Raji (cell line): ENCODE data around the gene TMEM144.

Experiments used
- POLR2A ChIP-seq: IDR thresholded peaks from 2 replicates; pipeline ENCODE4 v1.6.1; 2011; ENCODE audit warnings: low read depth, low read length, control low read depth; ENCODE audit not compliant: insufficient read depth

Gene TMEM144

DNA sequence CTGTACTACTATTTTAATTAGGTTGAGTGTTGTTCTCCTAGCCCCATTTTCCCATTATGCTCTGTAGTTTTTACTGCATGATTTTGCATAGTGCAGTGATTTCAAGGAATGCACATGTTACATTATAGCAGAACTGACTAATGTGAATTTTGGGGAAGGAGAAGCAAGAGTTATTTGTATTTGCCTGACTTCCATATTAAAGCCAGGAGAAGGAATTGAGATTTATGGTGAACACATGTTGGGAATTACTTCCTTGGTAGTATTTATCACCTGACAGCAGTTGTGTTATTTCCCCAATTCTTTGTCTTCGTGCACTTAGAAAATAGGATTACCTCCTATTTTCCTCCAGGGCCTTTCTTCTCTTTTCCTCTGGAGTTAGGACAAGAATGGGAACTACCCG is 3.2 kb downstream of the TMEM144 start:
- TF ChIP-seq POLR2A: no peak

DNA sequence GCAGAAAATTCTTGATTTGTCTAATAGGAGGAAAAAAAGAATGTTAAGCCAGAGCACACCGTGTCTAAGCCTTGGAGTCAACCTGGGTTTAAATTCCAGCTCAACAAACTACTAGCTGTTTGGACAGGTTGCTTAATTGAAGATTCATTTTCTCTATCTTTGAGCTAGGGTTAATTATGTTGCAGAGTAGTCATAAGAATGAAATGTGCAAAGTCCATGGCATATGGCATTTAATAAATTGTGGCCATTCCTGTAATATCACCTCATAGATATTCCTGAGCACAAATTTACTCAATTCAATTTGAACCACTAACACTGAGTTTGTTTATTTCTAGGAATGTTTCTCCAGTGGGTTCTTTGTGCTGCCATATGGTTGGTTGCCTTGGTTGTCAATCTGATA is 4.6 kb downstream of the TMEM144 start:
- TF ChIP-seq POLR2A: no peak

DNA sequence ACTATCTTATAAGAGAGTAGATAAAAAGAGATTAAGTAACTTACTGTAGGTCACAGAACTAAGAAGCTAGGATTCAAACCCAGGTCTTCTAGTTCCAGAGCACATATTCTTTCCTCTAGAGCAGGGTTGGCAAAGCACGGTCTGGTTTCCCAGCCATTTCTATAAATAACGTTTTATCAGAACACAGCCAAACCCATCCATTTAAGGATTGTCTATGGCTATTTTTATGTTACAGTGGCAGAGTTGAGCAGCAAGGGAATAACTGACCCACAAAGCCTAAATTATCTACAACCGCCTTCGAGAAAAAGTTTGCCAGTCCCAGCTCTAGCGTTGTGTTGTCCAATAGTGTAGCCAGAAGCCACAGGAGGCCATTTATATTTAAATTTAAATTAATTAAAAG is 7.5 kb downstream of the TMEM144 start:
- TF ChIP-seq POLR2A: no peak

DNA sequence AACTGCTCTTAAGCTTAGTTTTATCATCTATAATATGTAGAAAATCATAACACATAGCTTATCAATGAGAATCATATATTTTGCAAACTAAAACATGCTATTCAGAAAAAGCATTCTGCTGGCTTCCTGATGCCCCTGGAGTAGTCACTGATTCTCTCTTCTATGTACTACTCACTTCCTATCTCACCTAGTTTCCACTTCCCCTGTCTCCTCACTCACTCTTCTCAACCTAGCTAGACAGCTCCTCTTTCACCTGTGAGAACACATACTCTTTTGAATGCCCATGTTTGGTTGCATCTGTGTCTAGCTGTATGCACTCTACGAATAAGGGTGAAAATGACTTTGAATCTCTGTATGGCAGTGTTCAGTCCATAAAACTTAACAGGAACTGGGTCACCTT is 9.3 kb downstream of the TMEM144 start:
- TF ChIP-seq POLR2A: no peak

DNA sequence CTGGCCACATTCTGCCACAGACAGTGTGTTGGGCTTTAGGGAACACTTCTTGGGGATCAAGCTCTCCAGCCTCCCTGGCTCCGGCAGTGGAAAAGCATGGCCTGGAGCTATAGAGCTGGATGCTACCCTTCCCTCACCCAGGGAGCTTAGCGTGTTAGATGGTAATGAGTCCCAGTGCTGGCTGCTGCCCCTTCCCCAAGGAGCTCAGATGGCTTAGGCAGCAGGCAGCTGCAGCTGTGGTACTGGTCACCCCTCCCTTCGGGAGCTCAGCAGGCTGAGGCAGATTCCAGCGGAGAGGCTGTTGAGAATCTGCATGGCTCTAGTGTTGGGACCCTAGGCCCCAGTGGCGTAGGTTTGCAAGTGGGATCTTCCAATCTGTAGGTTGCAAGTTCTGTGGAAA is 19.5 kb downstream of the TMEM144 start:
- no peak for TF ChIP-seq POLR2A

DNA sequence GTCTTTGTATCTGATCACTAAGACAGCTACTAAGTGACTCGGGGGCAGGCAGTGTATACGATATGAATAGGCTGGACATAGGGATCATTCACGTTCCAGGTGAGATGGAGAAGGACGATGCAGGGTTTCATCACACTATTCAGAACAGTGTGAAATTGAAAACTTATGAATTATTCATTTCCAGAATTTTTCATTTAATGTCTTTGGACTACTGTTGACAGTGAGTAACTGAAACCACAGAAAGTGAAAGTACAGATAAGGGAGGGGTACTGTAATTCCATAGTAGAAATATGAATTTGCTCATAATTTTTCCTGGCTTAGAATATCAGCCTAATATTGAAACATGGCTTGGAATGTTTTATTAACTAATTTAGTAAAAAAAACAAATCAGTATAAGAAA is 24.4 kb downstream of the TMEM144 start:
- TF ChIP-seq POLR2A: no peak

DNA sequence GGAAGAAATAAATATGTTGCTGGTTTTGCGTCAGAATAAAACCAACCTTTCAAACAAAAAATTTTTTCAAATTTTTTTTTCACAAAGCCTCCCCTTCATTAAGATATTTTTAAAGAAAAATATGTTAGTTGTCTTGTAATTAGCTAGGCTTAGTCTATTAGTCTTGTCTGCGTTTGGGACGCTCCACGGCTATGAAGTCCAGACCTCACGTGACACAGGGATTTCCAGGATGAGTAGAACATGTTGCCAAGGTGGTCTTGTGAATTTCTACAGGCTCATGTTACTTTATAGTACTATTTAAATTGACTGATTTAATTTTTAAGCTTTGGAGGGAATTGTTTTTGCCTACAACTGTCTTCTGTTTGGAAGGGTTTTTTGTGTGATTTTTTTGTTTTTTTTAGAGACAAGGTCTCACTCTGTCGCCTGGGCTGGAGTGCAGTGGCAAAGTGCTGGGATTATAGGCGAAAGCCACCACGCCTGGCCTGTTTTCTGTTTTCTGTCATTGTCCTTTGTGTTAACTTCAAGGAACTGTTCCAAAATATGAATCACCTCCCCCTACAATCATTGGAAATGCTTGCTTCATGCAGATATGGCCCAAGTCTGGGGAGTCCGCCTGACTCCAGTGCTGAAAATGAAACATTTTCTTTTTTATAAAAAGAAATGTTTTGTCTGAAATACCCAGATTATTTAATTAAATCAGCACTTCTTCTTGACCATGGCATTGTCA is 26.2 kb downstream of the TMEM144 start:
- no peak for TF ChIP-seq POLR2A

DNA sequence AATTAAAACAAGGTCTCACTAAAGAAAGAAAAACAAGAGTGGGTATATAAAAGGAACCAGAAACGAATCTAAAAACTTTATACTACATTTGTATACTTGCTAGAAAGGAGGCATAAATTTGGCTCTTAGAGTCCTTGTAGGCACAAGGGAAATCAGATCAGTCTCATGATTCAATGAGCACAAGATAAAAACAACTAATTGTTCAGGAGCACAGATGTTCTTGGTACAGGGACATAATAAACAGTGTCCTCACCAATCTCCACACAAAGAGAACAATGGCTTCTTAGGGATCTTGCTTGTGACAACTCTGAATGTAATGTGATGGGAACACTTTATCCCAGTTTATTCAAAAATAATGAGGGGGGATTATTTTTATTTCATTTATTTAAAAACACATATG is 28.3 kb downstream of the TMEM144 start:
- no peak for TF ChIP-seq POLR2A

DNA sequence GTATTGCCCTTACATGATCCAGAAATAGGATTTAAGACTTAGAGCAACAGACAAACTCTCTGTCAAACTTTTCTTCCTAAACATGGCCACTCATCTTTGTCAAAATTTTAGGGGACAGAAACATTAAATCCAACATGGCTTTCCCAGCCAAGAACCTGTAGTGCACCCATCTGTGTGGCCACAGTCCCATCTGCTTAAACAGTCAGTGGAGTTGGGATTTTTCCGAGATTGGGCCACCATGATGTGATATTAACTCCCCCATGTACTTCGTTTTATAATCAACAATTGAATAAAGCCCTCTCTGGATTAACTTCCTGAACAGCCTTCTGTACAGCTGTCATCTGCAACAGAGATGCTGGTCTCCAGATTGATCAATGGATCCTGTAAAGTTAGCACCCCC is 28.9 kb downstream of the TMEM144 start:
- TF ChIP-seq POLR2A: no peak

DNA sequence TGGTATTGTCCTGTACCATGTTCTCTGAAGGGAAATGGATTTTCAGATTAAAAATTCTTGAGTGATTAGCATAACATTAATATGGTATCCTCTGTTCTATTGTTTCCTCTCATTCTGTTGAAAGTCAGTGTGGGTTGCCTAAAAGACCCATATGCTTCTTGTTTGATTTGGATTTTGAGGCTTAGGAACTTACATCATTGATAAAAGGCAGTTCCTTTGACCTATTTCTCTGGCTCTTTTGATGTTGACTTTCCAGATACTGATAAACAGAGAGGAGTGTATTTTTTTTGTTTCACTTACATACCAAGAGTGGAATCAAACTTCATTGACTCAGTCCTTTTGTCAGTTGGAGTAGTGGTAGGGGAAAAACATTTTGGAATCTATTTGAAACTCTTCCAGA is 32.8 kb downstream of the TMEM144 start:
- no peak for TF ChIP-seq POLR2A

DNA sequence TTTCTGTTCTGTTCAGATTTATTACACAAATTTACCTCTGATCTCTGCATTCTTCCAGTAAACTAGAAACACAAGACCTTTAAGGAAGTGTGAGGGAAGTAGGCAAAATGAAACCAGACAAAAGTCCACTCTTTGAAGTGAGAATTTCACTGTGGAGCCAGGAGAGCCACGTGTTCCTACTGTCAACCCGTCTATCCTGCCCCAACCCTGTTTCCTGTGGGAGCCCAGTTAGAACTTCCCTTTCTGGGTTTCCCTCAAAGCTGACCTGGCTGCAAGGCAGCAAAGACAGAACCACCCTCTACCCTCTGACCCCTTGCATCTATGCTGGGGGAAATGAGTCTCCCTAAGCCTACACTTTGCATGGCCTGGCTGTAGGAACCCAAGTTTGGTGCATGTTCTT is 40.0 kb downstream of the TMEM144 start:
- no peak for TF ChIP-seq POLR2A

DNA sequence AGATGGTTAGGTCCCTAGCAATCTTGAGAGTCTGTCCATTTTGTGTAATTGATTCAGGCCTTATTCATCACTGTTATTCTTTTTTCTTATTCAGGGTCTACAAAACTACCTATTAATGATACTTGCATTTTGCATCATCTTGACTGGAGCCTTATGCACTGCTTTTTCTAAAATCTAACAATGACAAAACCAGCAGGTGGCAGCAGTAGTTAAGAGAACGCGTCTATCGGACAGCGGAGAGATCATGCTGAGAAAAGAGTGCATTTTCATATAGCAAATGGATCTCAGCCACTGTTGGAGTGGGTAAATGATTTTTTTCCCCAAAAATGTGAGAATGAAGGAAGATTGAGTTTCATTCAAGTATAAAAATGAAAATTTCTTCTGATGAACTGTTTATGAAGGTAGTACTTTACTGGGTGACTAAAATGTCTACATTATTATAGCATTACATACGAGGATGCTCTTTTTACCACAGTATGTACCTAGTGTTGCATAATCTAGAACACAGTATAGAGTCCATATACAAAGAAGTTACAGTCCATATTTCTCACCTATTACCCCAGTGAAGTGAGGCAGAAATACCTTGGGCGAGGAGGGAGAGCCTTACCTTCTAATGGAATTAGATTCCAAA is 43.2 kb downstream of the TMEM144 start:
- TF ChIP-seq POLR2A: no peak

DNA sequence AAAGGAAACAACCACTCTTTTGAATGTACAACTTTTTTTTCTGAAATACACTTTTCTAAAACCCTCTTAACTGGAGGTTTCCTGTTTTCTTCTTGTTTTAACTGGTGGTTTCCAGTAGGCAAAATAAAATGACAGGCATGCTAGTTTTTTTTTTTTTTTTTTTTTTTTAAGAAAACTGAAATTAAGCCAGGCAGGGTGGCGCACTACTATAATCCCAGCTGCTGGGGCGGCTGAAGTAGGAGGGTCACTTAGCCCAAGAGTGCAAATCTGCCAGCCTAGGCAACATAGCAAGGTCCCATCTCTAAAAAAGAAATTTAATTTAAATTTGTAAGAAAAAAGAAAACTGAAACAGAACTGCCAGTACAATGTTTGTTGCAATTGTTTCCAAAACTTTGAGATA is 44.0 kb downstream of the TMEM144 start:
- no peak for TF ChIP-seq POLR2A

DNA sequence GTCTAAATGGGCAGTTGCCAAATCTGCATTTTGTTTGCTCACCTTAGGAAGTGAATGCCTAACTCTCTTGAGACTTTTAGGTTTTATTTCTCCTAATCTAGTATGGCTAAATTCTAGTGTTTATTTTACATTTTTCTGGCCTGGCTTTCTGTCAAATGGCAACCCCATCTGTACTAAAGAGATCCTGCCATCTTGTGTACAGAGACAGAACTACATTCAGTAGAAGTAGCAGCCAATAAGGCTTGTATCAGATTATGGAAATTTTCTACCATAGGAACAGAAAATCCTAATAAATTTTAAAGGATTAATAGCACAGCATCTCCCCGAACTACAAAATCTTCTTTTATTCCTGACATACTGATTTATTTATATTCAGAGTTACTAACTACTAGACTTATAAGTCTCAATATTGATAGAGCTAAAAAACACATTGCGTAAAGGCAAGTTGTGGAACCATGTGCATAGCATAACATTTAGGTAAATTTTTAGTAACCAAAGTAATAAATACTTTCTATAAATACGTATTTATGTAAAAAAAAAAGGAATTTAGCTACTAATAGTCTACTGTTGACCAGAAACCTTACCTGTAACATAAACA is 45.5 kb downstream of the TMEM144 start:
- no peak for TF ChIP-seq POLR2A

DNA sequence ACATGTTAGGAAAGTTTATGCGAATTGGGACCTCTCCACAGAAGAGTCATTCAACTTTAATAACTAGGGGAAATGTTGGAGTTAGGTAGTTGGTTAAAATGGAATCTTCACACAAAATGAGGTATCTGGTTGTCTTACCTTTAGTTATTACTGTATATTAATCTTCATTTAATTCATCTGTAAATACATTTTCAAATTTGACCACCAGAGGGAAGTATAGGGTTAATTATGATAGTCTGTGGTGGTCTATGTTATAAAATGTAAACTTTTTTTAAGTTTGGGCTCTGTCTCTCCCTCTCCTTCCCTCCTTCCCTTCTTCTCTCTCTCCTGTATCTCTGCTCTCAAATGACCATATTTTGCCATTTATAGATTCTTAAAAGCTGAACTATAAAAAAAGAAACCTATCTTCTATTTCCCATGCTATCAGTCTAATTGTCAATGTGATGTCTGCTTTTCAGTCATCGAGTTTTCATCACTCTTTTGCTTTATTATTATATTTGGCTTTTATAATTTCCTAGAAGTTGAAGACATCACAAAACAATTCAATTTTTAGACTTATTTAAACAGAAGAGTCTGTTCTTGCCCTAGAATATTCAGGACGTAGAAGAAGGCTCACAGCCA is 49.8 kb downstream of the TMEM144 start:
- TF ChIP-seq POLR2A: no peak

DNA sequence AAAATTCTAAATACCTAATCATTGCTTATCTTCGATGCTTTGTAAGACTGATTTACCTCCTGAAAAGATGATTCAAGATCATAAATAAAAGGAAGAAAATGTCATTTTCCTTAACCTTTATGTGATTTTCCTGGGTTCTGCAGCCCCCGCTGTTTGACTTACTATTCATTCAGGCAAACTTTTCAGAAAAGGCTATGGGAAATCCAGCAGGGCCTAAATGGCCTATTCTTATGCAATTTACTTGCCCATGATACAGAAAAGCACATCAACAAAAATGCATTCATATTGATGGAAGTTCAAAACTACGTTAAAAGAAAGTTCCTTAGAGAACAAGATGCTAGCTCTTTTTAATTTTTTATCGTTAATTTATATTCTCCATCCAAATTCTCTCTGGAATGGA is 51.2 kb downstream of the TMEM144 start:
- no peak for TF ChIP-seq POLR2A
